ENCODE measurements around the gene TNFAIP6.
"Not testable (repeated sequence)": the region's sequence is repeated elsewhere in the genome, so short reads cannot be mapped to it uniquely, and the experiment has no call there.

The TNFAIP6 gene

DNA sequence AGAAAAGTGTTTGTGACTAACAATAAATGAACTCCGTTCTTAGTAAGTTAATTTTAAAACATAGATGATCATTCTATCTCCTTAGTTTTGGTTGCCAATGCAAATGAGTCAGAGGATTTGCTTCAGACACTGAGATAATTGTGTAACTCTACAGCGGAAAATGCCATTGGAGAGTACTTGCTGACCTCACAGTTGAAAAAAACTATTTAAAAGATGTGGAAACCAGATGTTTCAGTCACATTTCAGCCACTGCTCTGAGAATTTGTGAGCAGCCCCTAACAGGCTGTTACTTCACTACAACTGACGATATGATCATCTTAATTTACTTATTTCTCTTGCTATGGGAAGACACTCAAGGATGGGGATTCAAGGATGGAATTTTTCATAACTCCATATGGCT lies at the start of gene TNFAIP6:
Gene TNFAIP6, plus strand, starts transcription at position 234 of the 400 bp plus-strand sequence. Its CDS starts 75 bp downstream, at position 309.
- DNase-seq: no peak

DNA sequence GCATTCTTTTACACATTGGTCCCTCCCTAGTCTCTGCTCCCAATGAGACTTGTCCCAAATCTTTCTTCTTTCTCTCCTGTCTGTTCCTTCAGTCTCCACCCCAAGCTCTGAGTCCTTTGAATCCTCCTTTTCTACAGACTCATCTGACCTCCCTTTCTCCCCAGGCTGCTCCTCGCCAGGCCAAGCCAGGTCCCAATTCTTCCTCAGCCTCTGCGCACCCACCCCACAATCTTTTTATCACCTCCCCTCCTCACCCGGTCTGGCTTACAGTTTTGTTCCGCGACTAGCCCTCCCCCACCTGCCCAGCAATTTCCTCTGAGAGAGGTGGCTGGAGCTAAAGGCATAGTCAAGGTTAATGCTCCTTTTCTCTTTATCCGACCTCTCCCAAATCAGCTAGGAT lies 47.1 kb upstream of the TNFAIP6 start:
- not testable (repeated sequence) for DNase-seq

DNA sequence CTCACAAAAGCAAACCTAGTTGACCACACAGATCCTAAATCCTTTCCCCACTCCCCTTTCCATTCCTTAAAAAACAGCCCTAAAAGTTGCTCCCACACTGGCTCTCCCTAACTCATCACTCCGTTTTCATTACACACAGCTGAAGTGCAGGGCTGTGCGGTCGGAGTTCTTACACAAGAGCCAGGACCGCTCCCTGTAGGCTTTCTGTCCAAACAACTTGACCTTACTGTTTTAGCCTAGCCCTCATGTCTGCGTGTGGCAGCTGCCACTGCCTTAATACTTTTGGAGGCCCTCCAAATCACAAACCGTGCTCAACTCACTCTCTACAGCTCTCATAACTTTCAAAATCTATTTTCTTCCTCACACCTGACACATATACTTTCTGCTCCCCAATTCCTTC lies 45.0 kb upstream of the TNFAIP6 start:
- DNase-seq: not testable (repeated sequence)

DNA sequence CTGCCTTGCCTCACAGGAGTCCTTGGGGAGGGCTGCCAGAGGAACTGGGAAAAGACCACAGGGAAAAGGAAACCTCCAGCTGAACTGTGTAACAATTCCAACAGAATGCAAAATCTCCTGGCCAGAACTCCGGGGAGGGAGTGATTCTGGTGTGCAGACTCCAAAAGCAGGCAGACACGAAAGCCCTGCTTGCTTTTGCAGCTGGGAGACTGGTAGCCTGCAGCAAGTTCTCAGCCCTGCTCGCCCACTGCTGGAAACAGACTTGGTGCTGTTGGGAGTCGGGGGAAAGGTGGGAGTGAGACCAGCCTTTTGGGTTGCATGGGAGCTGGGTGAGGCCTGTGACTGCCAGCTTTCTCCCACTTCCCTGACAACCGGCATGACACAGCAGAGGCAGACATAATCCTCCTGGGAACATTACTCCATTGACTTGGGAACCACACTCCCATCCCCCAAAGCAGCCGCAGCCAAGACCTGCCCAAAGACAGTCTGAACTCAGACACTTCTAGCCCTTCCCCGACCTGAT lies 42.0 kb upstream of the TNFAIP6 start:
- DNase-seq: no peak

DNA sequence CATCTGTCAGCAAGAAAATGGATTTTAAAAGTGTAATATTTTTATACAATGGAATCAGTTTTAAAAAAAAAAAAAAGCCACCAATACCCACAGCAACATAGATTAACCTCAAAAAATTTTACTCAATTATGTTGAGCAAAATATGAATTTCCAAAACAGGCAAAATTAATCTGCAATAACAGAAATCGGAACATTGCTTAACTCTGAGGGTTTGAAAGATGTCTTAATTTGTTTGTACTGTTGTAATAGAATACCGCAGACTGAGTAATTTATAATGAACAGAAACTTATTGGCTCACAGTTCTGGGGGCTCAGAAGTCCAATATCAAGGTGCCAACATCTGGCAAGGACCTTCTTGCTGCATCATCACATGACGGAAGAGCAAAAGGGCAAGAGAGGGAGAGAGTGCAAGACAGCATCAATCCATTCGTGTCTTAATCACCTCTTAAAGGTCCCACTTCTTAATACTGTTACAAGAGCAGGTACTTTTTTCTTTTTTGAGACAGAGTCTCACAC lies 31.8 kb upstream of the TNFAIP6 start:
- DNase-seq: no peak

GRCh38 chr2:151326554-151326953 lies 30.8 kb upstream of the TNFAIP6 start:
- no peak for DNase-seq

- DNase-seq: no peak
Observed at GRCh38 chr2:151329998-151330397, 27.4 kb upstream of the TNFAIP6 start.

GRCh38 chr2:151333083-151333482 lies 24.3 kb upstream of the TNFAIP6 start:
- DNase-seq: no peak

DNA sequence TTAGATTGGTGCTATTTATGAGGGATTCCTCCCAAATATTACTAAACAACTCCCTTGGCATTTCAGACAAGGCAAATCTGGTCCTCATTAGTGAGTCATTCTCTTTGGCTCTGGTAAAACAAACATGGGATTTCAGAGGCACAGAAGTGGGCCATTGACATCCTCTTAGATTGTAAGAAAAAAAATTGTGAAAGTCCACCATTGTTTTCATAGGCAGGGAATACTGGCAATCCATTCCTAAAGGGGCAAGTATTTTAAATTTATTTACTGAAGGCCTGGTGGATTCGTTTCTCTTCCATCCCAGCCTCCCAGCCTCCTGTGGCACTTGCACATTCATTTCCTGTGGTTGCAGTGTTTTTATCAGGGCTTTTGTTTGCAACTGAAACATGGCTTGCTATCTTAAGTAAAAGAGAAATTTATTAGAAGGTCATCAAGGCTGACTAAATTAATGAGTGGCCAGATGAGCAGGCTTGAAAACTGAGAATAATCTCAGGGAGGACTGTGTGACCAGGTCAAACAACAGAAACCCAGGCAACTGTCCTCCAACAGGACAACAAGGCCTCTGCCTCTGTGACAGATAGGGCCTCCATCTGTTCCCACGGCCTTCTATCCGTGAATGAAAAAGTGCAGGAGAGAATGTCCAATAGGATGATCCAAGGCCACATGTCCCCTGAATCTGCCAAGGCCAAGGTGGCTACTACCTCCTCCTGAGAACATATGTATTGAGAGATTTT lies 23.1 kb upstream of the TNFAIP6 start:
- DNase-seq: no peak

- DNase-seq: no peak
Observed at GRCh38 chr2:151336863-151337371, 20.5 kb upstream of the TNFAIP6 start.

DNA sequence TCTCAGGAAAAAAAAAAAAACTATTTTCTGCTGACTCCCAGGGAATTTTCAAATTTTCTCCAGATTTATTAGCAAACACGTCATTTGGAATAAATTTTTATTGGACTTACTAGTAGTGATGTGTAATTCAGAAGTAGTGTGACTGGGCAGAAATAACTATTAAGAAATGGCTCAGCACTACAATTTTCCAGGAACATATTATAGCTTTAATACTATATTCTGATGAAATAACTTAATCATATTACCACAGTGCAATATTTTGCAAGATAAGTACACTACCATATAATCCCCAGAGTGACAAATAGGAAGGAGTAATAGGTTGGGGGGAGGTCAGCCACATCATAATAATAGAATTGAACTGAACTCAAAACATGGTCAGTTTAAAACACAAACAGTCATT lies 19.7 kb upstream of the TNFAIP6 start:
- no peak for DNase-seq

DNA sequence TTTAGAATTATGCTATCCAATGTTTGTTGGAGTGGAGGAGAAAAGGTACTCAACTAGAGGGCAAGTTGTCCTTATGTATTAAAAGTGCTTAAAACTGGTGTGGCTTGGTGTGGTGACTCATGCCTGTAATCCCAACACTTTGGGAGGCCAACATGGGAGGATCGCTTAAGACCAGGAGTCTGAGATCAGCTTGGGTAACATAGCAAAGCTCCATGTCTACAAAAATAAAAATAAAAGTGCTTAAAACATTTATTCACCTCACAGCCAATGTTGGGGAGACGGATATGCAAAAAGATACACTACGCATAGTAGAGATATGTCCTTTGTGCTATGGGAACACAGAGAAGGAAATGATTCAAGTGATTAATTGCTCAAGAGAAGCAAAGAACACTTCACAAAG lies 19.3 kb upstream of the TNFAIP6 start:
- no peak for DNase-seq

DNA sequence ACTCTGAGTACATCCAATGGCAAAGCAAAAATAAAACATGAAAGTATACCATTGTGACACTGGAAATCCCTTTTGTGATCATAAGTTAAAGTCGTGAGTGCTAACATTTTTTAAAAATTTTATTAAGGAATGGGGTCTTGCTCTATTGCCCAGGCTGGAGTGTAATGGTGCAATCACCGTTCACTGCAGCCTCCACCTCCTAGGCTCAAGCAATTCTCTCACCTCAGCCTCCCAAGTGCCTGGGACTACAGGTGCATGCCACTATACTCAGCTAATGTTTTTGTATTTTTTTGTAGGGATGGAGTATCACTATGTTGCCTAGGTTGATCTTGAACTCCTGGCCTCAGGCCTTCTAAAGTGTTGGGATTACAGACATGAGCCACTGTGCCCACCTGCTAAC lies 14.3 kb upstream of the TNFAIP6 start:
- DNase-seq: no peak

GRCh38 chr2:151344191-151344590 lies 13.2 kb upstream of the TNFAIP6 start:
- DNase-seq: not testable (repeated sequence)

DNA sequence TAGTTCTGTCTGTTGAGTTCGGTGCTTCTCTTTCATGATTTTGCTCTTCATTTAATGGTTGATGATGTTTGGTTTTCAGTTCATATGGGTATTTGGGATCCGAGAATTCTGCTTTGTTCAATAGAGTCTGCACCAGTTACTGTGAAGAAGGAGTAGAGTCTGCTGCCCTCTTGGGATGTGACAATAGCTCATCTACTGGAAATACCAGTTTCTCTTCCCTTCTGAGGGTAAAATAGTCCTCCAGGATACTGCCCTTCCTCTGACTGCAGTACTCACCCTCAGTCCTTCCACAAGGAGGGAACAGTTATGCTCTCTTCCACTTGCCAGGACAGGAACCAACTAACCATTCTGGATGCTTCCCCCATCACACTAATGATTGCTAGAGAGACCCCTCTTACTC lies 12.5 kb upstream of the TNFAIP6 start:
- DNase-seq: no peak

- no peak for DNase-seq
Observed at GRCh38 chr2:151347294-151347693, 10.1 kb upstream of the TNFAIP6 start.

- DNase-seq: no peak
Observed at GRCh38 chr2:151347906-151348305, 9.5 kb upstream of the TNFAIP6 start.

DNA sequence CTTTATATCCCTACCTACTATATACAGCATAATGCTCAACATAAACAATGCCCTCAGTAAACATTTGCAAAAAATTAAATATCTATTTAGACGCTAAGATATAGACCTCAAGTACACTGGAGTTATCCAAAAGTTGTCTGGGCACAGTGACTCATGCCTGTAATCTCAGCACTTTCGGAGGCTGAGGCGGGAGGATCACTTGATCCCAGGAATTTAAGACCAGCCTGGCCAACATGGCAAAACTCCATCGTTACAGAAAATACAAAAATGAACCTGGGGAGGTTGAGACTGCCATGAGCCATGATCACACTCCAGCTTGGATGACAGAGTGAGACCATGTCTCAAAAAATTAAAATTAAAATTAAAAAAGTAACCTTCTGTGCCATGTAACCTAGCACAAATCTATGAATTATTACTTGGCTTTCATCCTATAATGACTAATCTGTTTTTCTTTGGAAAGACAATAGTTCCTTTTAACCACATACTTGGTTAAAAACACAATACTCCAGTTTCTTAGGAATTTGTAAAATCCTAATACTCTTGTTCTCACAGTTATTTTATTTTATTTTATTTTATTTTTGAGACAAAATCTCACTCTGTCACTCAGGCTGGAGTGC lies 6.7 kb upstream of the TNFAIP6 start:
- DNase-seq: no peak

DNA sequence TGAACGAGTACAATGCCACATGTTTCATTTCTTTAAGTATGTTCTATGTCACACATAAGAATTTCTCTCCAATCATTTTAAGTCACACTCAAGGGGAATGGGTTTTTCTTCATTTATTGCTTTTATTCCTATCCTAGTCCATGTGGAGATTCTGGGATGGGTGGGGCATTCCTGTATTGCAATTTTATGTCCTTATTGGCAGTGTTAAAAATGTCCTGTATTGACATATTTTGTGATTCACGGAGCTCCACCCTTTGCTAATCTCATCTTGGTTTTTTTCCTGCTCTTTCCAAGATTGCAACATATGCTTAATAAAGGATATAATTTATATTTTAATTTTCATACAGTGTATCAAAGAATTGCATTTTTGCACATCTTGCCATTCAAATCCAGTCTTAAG lies 3.4 kb upstream of the TNFAIP6 start:
- no peak for DNase-seq

DNA sequence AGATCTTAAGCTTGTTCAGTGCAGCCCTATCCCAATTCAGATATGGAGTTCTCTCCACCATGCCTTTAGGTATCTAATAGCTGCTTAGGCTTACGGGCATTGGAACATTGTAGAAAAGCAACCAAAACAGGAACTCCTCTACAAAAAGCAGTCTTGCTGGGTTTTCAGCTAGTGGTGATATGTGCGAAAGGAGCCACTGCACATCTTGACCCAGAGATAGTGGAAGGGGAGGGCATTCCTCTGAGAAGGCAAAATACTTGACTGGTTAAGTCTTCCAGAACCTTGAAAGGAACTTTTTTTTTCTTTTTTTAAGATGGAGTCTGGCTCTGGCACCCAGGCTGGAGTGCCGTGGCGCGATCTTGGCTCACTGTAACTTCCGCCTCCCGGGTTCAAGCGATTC lies 2.6 kb upstream of the TNFAIP6 start:
- no peak for DNase-seq

DNA sequence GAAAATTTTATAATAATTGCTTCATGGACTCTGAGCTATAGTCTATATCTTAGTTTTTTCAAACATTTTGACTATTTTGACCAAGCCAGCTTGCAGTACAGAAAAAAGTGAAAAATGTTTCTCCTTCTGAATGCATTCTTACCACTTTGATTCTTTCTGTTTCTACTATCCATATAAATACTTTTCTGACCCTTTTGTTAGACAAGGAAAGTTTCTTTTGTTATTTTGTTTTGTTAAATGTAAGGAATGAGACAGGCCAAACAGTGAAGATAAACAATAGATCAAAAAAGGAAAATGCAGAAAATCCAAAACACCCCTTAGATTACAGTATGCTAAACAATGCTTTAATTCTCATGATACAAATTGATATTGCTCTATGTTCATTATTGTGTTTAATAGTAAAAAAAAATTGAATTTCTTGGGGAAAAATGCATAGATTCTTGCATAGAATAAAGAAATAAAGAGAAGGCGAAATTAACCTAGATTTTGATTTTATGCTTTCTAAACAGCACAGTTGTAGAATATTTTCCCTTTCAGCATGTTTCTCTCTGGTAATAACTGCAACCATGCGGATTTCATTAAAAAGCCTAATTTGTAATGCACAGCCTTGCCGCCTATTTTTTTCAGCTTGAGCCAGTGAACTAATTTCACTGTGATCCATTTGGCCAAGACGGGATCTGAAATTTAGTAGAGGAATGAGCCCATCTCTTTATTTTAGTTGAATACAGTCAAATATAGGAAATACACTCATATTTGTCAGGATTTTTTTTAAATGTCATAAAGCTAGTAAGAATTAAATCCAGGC lies 976 bp downstream of the TNFAIP6 start:
- no peak for DNase-seq

DNA sequence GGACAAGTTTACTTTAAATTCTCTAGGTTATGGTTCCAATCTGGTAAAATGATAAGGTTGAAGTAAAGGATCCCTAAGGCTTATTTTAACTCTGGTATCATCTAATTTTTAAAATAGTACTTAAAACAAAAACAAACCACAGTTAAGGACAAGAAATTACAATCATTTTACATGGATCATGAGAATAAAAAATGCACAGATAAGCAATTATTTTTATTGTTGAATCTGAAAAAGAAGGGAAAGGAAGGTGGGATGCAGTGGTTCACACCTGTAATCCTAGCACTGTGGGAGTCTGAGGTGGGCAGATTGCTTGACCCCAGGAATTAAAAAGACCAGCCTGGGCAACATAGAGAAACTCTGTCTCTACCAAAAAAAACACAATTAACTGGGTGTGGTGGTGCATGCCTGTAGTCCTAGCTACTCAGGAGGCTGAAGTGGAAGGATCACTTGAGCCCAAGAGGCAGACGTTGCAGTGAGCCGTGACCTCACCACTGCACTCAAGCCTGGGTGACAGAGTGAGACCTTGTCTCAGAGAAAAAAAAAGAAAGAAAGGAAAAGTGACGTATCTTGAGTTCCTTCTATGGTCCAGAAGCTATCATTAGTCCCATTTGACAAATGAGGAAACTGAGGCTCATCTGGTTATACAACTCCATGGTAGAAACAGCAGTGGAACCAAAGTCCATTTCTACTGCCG lies 2.5 kb downstream of the TNFAIP6 start:
- DNase-seq: no peak

Data from activated CD8-positive, alpha-beta memory T cell treated with anti-CD3 and anti-CD28 coated beads for 24 hours (primary cell).